ENCODE measurements around the gene ATP10A.

The ATP10A gene

GRCh38 chr15:25766417-25766816 is 96.7 kb downstream of the ATP10A start:
- no peak for TF ChIP-seq CTCF (IDR thresholded peaks at IDR 0.05)

GRCh38 chr15:25764980-25765735 is 98.0 kb downstream of the ATP10A start:
- no peak for TF ChIP-seq CTCF (IDR thresholded peaks at IDR 0.05)

- no peak for TF ChIP-seq CTCF (IDR thresholded peaks at IDR 0.05)
Observed at GRCh38 chr15:25763954-25764353, 99.2 kb downstream of the ATP10A start.

GRCh38 chr15:25763331-25763751 is 99.8 kb downstream of the ATP10A start:
- no peak for TF ChIP-seq CTCF (IDR thresholded peaks at IDR 0.05)

GRCh38 chr15:25761971-25762662 is 101.0 kb downstream of the ATP10A start:
- TF ChIP-seq CTCF (IDR thresholded peaks at IDR 0.05) = no peak

- TF ChIP-seq CTCF (IDR thresholded peaks at IDR 0.05) = no peak
Observed at GRCh38 chr15:25759421-25759820, 103.7 kb downstream of the ATP10A start.

GRCh38 chr15:25743548-25744275 is 119.4 kb downstream of the ATP10A start:
- TF ChIP-seq CTCF (IDR thresholded peaks at IDR 0.05) = no peak

All from LNCAP (cell line).